GM19328 (cell line): ENCODE data around the gene ST8SIA6.
"Not testable (repeated sequence)": the region's sequence is repeated elsewhere in the genome, so short reads cannot be mapped to it uniquely, and the experiment has no call there.

ENCODE experiments used
- ATAC-seq: cut with Tn5 transposase; IDR thresholded peaks from one replicate; pipeline ENCODE4 v1.9.1; 2021; ENCODE audit warnings: mild to moderate bottlenecking, moderate library complexity; ENCODE audit not compliant: unreplicated experiment

The ST8SIA6 gene

DNA sequence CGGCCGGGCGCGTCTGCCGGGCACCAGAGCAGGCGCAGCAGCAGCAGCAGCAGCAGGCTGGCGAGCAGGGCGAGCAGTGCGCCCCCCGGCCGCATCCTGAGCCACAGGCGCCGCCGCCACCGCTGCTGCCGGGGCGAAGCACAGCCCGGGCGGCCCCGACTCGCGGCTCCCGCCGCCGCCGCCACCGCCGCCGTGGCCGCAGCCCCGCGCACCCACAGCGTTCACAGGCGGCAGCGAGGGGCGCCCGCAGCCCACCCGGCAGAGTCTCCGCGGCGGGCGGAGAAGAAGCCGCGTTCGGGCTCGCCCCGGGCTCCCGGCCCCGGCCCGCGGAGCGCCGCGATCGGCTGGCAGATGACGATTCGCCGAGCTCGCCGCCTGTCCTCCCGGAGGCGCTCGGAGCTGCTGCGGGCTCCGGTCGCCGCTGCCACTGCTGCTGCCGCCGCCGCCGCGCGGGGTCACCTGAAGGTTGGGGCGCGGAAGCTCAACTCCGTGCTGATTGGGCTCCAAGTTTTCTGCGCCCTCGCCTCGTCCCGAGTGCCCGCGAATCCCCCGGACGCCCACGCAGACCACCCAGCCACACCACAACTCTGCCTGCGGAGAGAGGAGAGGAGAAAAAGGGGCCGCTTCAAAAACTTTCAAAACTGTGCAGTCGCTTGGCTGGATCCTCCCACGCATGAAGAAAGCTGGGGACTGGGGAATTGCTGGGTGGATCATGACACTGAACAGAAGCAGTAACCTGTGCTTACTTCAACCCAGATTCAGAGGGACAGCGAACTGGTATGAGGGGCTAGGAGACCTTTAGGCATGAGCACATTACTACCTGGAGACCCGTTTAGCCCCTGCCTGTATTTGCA lies at the start of gene ST8SIA6:
Gene ST8SIA6 (minus strand): TSS at position 435 of the 854 bp plus-strand sequence. CDS start 340 bp downstream, at position 95.
- no peak for ATAC-seq

DNA sequence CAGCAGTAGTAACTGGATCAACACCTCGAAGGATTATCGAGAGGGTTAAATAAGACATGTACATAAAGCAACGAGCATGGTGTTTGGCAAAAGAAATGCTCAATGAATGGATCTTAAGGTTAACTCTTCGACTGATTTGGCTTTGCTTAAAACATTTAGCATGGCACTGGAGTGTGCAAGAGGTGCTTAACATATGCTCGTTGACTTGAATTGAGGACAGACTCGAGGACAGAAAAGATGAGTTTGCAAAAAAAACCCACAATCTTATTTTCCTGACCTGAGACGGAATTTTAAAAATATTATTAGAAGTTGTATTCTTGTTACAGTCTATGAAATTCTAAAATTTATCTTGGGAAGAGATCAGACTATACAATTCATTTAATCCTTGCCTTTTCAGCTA lies 49.4 kb upstream of the ST8SIA6 start:
- ATAC-seq: no peak

DNA sequence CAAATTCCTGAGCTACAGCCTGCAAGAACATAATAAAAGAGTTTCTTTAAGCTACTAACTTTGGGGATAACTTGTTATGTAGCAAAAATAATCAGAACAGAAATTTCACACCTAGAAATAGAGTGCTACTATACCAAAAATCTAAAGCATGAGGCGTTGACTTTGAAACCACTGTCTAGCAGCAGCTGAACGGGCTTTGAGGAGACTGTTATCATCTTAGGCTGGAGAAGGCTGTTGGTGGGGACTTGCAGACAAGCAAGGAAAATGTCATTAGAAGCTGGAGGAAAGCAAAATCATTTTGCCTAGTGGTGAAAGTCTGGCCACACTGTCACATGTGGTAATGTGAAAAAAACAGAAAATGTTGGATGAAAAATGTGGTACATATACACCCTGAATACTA lies 48.4 kb upstream of the ST8SIA6 start:
- ATAC-seq: no peak

- ATAC-seq: not testable (repeated sequence)
These were observed 44.6 kb upstream of the ST8SIA6 start for GRCh38 chr10:17499014-17499413.

GRCh38 chr10:17497446-17498030 lies 43.1 kb upstream of the ST8SIA6 start:
- no peak for ATAC-seq

DNA sequence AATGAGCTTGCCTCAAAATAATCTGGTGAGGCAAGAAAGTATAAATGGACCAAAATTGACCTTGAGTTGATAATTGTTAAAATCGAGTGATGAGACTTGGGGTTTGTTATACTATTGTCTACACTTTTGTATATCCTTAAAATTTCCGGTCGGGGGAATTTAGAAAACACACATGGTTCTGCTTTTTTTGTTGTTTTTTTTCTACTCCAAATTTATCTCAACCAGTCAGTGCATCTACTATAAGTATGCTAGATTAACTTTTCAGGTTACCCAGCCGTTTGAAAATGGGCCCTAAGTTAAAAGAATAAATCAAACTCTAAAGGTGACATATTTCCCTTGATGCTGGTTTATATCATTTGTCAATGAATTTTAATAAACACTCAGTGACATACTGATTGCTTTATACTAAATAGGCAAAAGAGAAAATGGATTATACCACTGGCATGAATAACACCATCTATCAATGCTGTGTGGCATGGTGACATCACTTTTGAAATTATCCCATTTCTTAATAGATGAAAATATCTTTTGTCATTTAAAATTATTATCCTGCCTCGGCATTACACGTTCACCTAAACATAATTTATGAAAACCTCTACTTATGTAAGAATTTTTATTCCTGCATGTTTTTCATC lies 40.3 kb upstream of the ST8SIA6 start:
- no peak for ATAC-seq

DNA sequence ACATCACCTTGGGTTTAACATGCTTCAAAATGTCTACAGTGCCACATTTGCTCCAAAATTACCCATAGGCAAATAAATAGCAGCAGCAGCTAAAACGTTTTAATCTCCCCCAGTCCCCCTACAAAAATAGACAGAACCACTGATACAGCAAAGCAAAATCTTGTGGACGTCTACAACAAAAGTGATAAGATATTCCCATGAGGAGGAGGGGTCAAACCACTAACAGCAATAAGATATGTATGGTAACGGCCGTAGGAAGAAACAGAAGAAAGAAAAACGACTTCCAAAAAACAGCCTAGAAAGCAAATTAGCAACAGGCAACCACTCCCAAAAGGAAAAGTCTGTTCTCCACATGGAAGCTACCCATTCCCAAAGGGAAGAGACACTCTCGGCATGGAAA lies 34.5 kb upstream of the ST8SIA6 start:
- no peak for ATAC-seq

DNA sequence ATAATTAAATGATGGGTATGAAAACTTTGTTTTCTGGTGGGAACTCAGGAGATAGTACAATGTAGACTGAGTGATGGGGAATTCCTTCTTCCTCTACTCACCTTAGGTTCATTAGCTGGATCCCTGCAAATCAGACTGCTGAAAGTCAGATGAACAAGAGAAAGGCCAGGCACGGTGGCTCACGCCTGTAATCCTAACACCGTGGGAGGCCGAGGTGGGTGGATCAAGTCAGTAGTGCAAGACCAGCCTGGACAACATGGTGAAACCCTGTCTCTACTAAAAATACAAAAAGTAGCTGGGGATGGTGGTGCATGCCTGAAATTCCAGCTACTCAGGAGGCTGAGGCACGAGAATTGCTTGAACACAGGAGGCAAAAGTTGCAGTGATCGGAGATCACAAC lies 28.7 kb upstream of the ST8SIA6 start:
- no peak for ATAC-seq

GRCh38 chr10:17479822-17480221 lies 25.4 kb upstream of the ST8SIA6 start:
- ATAC-seq: no peak

DNA sequence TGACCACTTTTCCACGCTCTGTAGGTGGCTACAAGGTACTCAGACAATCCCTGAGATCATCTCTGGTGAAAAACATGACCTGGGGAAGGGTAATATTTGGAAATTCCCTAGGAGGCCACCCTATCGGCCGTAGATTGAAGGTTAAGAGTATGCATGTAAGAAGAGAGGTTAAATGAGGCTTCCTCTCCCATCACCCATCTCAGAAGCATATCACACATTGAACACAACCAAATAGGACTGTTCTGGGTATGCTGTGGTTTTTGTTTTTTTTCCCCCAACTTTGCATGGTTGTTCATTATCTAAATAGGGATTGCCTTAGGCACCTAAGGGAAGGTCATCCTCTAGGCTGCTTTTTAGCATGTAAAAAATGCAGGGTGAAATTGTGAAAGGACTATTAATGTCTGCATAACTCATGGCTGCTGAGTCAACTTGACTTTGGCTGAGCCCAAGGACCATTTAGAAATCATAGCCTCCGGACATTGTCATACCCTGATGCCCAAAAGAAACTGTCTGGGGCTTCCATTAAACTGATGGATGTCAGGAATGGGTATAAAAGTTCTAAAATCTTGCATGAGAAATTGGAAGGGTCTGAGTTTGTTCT lies 24.7 kb upstream of the ST8SIA6 start:
- ATAC-seq: no peak

GRCh38 chr10:17476073-17476472 lies 21.7 kb upstream of the ST8SIA6 start:
- no peak for ATAC-seq

DNA sequence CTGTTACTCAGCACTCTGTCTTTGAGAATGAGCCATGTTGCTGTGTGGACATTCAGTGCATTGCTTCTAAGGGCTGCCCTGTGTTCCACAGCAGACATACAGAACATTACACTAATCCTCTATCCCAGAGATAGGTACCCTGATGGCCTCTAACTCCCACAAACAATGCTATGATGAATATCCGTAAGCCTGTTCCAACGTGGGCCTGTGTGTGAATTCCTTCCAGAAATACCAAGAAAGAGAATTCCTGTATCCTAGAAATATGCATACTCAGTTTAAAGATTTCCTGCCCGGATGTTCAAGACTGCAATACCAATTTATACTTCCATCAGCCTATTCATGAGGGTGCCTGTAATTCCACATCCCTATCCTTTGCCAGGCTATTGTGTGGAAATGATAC lies 21.3 kb upstream of the ST8SIA6 start:
- ATAC-seq: no peak

- no peak for ATAC-seq
These were observed 20.4 kb upstream of the ST8SIA6 start for GRCh38 chr10:17474595-17475323.

DNA sequence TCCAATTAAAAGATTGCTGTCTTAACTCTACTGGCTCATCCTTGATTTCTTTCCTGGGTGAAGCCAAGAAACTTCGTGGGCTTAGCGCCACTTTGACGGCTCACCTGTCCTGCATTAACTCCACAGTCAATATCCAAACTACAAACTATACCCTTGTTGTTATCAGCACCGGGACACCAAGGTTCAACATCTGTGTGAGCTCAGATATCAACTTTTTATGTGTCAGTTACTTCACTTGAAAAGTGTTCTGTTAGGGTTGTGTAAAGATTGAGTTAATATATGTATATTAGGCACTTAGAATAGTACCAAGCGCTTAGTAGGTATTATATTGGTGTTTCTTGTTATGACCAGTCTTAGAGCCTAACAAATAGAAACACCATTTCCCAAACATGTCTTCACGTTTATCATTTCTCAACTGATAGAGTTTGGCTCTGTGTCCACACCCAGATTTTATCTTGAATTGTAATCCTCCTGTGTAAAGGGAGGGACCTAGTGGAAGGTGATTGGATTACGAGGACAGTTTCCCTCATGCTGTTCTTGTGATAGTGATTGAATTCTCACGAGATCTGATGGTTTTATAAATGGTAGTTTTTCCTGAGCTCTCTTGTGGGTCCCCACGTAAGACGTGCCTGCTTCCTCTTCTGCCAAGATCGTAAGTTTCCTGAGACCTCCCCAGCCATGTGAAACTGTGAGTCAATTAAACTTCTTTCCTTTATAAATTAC lies 19.0 kb upstream of the ST8SIA6 start:
- ATAC-seq: no peak

- ATAC-seq: no peak
These were observed 18.3 kb upstream of the ST8SIA6 start for GRCh38 chr10:17472481-17473227.

DNA sequence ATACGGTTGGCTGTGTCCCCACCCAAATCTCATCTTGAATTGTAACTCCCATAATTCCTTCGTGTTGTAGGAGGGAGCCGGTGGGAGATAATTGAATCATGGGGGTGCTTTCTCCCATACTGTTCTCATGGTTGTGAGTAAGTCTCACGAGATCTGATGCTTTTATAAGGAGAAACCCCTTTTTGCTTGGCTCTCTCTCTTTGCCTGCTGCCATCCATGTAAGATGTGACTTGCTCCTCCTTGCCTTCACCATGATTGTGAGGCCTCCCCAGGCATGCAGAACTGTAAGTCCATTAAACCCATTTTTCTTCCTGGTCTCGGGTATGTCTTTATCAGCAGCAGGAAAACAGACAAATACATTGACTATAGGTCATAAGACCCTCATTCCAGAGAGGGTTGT lies 15.9 kb upstream of the ST8SIA6 start:
- no peak for ATAC-seq

DNA sequence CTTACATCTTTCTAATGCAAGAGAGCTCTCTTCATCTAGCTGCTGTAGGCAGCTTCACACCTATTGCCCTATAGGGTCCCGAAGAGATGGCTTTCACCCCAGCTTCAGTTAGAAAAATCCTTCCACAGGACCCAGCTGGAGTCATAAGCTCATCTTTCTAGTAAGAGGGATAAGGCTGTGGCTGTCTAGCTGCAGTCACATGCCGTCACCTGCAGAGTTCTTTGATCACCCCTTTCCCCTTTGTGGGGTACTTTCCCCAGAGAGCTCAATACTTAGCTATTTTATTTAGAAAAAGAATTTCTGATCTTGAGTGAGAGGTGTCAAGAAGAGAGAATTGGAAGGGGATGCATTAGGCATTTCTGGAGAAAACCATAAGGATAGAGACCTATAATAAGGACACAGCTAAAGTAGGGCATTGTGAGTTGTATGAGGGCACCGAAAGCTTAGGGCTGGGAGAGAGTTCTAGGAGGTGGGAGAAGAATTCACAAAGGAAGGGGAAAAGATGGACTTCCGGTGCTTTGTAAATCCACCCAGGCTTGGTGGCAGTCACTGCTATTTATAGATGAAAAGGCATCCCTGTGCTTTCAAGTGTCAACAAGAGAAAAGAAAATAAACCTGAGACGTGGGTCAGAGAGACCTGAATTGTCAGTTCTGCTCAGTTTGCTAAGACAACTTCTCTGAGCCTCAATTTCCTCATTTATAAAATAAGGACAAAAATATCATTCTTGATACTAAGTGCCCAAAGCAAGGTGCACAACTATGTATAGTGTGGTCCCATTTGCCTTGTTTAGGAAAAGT lies 11.1 kb upstream of the ST8SIA6 start:
- no peak for ATAC-seq

GRCh38 chr10:17464545-17464944 lies 10.2 kb upstream of the ST8SIA6 start:
- ATAC-seq: no peak

- ATAC-seq: no peak
These were observed 6.4 kb upstream of the ST8SIA6 start for GRCh38 chr10:17460756-17461155.
